Pulmonary artery endothelial cell (primary cell): ENCODE measurements around the gene ARL6IP1. TPM values are rescaled to one million over a fixed set of nuclear protein-coding genes. Genes with fewer than 3 reads are reported as not detected.
"Not testable (repeated sequence)": the region's sequence is repeated elsewhere in the genome, so short reads cannot be mapped to it uniquely, and the experiment has no call there.

Source experiments
- DNase-seq: peaks from one replicate; pipeline ENCODE4 v3.0.0-alpha.2; 2011; ENCODE audit warnings: low read depth, low spot score
- total RNA-seq: library from RNA; depleted of rRNA; stranded (reverse); fragments of >200 nt; gene quantifications from 2 replicates; pipeline ENCODE4 v1.2.3, GENCODE V29; 2014

Gene ARL6IP1
- total RNA-seq, 1 donor from 2014 or later = 223 TPM

DNA sequence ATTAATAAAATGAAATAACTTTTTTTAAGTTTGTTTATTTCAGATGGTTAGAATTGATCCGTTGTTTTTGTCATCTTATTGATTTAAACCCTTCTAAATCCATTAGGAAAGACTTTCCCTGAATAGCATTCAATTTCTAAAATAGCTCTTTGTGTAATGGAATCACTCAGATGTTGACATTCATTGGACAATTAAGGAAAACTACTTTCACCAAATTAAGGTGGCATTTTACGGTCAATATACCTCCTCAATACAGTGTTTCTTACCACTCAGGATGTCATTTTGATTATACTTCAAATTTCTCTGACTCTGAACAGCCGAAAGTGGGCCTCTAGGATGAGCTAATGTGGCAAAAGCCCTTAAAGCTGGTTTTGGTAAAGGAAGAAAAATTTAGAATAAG lies 1.8 kb downstream of the ARL6IP1 start:
- DNase-seq = no peak

DNA sequence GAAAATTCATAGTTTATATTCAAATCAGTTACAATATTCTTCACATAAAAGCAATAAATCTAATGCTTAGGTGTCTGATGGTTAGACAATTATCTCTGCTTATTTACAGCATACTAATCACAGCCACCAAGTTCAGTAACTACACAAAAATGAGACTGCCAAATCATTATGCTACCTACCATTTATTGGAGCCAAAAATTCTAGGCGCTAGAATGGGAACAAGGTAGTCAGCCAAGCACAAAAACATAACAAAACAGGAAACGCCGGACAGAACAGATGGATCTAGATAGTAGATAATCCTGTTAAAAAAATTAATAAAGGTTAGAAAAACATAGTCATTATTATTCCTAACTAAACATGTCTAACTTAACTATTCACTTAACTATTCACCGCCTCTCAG lies 3.6 kb downstream of the ARL6IP1 start:
- no peak for DNase-seq

DNA sequence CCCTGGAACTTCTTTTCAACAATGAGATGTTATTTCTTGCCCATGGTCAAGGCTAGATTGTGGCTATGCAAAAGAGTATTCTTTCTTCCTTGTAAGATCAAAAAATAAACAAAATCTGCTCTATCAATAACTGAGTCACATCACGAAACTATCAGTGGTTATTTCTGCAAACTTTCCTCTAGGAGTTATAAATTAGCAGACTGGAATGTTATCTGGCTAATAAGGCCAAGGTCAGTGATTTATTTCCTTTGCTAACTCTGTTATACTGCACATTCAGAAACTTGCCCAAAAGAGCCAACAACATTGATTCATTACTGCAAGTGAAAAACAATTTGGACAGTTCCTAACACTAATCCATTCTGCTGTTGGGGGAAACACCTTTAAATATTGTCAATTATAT lies 5.0 kb downstream of the ARL6IP1 start:
- DNase-seq = no peak

DNA sequence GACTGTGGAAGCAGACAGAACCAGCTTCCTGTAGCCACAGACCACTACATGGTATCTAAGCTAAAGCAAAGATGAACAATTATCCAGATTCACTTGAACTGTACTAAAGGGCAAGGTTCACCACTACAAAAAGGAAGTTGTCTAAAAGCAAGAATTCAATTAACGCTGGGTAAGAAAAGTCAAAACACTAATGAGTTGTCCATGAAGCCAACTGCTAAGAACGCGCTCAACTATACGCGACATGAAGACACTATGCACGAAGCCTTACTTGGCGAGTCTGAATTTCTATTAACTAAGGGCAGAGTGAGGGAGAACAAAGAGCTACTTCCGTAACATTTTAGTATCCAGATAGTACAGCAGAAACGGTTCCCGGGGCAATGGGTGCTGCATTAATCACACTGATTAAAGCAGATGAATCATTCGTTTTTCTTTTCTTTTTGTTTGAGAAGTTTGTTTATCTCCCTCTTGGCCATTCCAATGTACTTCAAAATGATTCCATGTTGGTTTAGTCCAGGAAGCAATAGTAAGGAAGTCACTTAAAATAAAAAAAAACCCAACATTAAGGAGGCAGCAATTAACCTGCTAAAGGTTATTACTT lies 8.4 kb downstream of the ARL6IP1 start:
- peak; percentile 50 for DNase-seq

DNA sequence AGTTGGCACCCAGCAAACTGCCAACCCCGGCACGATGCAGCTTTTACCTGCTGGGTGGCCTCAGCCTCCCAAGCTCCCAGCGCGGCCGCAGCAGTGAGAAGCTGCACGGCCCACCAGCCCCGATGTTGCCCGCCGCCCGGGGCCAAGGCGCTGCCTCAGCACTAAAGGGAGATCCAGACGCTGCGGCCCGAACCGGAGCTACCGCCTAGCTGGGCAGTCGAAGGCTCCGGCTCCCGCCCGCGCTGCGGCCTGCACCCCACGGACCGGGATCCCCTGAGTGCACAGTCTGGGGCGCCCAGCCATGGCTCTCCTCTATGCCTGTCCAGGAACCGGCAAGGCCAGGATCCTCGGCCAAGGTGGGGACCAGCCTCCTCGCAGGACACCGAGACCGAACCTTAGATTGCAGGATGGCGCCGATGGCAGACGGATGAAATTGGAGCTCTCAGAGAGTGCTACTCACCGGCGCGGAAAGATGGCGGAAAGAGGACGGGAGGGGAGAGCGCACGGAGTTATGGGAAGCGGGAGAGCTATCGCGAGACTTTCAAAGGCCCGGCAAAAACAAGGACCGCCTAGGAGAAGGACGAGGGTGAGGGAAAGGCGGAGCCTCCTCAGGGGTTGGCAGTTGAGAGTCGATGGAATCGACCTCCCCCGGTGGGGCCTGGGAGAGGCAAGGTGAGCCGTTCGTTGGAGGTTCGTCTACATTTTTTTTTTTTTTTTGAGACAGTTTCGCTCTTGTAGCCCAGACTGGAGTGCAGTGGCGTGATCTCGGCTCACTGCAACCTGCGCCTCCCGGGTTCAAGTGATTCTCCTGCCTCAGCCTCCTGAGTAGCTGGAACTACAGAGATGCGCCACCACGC lies 11.3 kb downstream of the ARL6IP1 start, which contains the start of gene RPS15A:
TSS of gene RPS15A (minus strand) at position 485 of the 857 bp plus-strand sequence. CDS start 1,221 bp downstream, outside the sequence.
- peak; percentile 89 for DNase-seq

DNA sequence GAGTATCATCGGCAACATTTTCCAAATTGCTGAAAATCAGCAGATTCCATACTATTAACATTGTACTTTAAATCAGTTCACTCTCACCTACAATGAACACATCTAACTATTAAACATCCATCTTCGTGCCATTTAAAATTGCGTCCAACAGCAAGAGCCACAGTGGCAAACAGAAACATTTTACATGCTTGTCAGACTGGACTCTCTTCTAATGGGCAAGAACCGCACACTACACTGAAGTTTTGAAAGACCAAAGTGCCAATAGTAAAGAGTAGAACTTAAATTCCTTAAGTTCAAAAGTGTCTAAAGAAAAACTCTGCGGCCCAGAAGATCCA lies 11.9 kb downstream of the ARL6IP1 start:
- no peak for DNase-seq

DNA sequence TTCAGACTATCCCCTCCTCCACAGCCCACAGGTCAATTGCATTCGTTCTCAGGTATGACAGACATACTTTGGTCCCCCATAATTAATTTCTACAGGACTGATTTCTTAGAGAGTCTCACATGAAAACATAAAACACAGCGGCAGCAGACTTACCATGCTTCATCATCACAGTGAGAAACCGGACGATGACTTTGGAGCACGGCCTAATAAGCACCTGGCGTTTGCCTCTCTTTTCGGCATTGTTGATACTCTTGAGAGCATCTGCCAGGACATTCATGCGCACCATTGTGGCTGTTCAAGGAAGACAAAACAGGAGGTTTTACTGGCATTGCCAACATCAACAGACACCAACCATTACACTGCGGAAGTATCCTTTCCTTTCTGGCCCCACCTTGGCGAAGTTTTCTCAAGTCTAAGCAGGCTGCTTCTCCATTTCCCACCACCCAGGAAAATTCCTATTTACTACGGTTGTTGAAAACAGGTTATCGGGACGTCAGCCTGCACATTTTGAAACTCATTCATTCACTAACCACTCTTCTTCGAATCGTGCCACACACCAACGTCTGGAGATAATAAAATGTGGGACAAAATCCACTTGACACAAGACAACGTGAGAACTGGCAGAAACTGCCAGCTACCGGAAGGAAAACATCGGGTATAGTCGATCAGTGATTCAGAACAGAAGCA lies 12.4 kb downstream of the ARL6IP1 start:
- no peak for DNase-seq

DNA sequence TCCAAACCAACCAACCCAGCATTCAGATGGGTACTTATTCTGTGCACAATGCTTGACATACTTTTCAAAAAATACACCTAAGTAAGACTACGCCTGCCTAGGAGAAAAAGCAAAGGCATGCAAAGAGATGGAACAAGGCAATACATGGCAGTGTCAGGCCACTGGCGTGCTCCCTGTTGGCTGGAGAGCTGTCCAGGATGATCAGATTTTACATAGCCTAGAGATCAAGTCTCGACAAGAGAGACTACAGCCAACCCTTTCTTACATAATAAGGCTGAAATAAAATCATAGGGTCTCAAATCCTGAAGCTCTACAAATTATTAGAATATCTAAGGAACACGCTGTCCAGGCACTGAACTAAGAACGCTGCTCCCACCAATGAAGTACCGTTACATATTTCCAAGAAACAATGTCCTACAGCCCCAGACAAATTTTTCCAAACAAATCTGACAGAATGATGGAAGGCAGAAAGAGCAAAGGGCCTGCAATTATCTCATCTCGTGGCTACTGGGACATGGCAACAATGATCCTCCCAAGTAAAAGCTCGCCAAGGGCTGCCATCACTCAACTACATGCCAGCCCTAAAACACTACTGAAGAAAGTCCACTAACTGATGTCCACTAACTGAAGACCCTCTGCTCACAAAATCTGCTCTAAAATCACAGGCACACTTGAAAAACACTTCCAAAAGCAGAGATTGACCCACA lies 16.3 kb downstream of the ARL6IP1 start:
- no peak for DNase-seq

DNA sequence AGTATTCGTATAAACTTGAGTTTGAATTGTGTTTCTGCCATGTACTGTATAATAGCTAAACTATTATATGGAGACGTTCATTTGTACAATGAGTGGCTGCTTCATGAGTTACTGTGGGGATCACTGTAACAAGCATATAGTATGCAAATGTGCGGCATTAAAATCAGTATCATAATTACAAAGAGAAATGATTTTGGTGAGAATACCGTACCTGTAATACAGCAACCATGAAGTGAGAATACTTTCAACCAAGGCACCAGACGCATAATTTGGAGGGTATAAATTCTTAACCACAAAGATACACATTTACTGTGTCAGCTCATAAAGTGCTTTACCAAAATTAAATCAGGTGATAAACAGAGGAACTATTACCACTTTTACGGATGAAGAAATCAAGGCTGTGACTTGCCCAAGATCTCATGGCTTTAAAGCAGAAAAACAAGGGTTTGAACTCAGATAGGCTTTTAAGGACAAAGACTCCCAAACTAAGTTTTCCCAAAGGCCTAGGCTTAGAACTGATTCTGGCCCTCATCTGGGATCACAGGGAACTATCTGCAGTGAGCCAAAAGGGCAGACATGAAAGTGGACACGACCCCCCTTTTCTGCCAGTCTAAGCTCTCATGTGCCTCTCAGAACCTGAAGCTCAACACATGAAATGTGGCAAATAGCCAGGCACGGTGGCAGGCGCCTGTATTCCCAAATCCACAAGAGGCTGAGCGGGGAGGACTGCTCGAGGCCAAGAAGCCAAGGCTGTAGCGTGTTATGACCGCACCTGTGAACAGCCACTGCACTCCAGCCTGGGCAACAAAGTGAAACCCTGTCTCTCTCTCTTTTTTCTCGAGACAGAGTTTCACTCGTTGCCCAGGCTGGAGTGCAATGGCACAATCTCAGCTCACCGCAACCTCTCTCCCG lies 17.7 kb downstream of the ARL6IP1 start:
- no peak for DNase-seq

DNA sequence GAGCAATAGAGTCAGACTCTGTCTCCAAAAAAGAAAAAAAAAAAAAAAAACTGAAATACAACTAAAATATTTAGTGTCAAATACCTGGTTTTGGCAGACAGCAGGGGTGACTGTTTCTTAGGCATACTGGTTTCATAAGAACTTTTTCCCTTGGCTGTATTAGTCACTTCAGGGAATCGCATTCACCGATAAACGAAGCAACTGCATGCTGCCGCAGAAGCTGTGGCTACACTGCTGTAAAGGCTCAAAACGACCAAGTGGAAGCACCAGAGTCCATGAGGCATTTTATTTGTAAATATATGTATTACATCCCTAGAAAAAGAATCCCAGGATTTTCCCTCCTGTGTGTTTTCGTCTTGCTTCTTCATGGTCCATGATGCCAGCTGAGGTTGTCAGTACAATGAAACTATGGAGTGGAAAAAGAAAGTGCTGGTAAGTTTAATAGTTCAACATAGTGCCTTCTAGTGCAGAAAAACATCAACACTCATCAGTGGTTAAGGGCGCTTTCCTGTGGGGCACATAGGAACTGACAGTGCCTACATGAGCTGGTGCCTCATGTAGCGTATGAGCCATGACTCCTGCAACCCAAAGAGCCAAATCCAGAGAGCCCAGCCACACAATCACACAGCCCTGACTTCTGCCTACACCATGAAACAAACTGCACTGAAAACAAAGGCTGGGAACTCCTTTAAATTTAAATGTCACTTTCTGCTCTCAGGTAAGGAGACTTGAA lies 18.5 kb downstream of the ARL6IP1 start:
- DNase-seq = no peak

DNA sequence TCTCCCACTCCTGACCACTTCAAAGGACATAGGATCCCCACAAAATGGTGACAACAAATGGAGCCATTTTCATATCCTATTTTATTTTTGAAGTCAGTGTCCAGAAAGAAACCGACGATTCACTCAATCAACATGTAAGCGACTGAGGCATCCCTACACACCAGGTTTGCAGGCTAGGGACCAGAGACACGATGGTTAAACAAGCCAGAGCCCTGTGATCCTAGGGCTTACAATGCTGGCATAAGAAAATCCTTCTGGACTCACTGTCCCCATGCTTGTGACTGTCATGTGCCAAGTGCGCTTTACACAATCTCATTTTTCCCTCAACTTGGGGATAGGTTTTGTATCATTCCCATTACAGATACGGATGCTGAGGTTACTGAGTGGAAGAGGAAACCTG lies 20.1 kb downstream of the ARL6IP1 start:
- not testable (repeated sequence) for DNase-seq

DNA sequence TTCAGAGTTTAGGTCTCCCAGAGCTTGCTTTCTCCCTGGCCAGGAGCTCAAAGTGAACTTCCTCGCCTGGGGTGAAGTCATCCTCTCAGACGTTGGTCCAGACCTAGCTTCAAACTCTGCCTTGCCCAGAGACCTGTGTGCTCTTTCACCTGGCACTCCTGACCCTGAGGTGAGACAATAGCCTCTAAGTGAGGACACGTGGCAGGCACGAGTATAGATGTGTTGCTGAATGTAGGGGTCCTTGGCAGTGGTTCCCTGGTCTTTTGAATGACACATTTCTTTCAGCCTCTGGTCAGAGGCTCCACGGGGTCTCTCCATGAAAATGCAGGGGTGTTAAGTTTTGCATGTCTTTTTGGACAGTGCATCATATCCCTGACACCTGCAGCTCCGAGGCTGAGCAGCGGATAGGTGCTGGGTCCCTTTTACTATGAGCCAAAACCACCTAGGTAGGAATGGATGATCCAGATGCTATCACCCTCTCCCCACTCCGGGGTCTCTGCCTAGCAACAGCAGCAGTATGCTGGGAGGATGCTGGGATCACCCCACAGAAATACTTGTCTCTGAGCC lies 20.8 kb downstream of the ARL6IP1 start:
- DNase-seq = not testable (repeated sequence)

DNA sequence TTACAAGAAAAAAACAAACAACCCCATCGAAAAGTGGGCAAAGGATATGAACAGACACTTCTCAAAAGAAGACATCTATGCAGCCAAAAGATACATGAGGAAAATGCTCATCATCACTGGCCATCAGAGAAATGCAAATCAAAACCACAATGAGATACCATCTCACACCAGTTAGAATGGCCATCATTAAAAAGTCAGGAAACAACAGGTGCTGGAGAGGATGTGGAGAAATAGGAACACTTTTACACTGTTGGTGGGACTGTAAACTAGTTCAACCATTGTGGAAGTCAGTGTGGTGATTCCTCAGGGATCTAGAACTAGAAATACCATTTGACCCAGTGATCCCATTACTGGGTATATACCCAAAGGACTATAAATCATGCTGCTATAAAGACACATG lies 23.7 kb downstream of the ARL6IP1 start:
- DNase-seq = not testable (repeated sequence)

DNA sequence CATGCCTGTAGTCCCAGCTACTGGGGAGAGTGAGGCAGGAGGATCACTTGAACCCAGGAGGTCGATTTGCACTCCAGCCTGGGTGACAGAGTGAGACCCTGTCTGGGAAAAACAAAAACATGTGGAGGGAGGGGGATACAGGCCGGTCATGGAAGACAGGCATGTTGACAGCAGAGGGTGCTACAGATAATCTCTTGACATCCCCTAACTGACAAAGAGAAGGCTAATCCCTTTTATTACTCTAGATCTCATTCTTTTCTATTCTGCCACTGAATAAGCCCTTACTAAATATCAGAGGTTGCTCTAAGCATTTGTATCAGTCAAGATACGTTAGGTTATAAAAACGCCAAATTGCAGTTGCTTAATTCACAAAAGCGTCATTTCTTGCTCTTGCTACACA lies 25.0 kb downstream of the ARL6IP1 start:
- DNase-seq = not testable (repeated sequence)

DNA sequence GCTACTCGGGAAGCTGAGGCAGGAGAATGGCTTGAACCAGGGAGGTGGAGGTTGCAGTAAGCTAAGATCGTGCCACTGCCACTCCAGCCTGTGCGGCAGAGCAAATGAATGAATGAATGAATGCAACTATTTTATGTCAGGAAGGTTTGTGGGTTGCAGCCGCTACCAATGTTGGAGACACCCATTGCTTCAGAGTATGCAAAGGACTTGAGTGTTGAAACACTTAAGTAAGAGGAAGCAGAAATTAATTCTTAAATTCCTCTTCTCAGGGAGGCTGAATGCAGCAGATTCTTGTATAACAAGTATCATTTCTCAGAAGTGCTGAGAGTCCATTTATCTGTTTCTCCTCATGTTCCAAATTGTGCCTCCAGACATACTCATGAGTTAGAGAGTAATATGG lies 26.7 kb downstream of the ARL6IP1 start:
- DNase-seq = not testable (repeated sequence)

DNA sequence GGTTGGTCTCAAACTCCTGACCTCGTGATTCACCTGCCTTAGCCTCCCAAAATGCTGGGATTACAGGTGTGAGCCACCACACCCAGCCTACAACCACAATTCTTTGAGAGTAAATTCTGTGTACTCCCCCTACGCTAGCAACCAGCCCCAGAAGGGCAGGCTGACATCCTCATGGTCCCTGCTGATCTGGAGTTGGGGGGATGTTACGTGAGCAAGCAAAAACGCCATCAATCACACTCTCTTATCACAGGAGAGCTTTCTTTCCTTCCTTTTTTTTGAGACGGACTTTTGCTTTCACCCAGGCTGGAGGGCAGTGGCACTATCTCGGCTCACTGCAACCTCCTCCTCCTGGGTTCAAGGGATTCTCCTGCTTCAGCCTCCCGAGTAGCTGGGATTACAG lies 29.2 kb downstream of the ARL6IP1 start:
- DNase-seq = not testable (repeated sequence)

DNA sequence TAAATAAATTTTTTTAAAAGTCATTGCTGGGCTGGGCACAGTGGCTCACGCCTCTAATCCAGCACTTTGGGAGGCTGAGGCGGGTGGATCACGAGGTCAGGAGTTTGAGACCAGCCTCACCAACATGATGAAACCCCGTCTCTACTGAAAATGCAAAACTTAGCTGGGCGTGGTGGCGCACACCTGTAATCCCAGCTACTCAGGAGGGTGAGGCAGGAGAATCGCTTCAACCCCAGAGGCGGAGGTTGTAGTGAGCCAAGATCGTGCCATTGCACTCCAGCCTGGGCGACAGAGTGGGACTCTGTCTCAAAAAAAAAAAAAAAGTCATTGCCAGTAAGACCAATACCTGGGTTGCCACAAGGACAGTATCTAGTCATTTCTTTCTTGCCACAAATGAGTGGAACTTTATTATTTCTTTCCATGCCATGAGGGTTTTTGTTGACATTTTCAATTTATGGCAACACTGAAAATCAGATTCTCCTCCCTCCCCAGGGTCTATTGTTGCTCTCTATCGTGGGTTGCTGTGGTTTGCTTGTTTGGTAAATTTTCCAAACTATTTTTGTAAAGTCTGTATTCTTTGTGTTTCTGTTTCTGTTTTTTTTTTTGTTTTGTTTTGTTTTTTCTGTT lies 30.9 kb downstream of the ARL6IP1 start:
- not testable (repeated sequence) for DNase-seq

DNA sequence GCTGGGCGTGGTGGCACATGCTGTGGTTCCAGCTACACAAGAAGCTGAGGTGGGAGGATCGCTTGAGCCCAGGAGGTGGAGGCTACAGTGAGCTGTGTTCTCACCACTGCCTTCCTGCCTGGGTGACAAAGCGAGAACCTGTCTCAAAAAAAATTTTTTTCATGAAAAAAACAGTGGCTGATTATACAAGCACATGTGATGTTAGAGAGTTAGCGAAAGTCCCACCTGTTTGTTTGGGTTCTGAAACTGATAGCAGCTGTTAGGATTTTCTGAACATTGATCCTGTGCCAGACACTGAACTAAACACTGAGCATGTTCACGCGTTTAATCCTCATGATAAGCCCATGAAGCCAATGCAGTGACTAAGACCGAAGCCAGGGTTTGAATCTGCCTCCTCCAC lies 34.1 kb downstream of the ARL6IP1 start:
- not testable (repeated sequence) for DNase-seq

DNA sequence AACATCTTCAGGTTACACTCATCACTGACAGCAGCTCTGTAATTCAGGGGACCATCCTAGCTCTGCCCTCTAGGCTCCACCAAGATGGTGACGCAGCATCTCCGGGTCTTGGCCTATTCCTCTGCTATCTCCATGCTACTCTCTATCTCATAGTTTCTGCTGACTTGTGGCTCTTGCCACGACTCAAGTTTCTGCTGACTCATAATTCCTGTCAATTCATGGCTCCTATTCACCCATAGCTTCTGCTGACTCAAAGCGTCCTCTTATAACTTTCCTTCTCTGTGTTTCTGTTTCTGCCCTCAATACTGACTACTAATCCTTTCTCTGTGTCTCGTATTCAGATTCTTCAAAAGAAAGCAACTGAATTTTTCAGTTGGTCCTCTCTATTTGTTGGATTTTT lies 38.6 kb downstream of the ARL6IP1 start:
- DNase-seq = not testable (repeated sequence)
